Measurements from ENCODE around the gene ZFP36.

The ZFP36 gene

GRCh38 chr19:39419003-39419402, 12.4 kb downstream of the ZFP36 start:
- no peak for DNase-seq

GRCh38 chr19:39420769-39421168, 14.1 kb downstream of the ZFP36 start:
- no peak for DNase-seq

GRCh38 chr19:39422020-39422419, 15.4 kb downstream of the ZFP36 start:
- DNase-seq: no peak

- DNase-seq: no peak
Measured at GRCh38 chr19:39423258-39424086, 16.8 kb downstream of the ZFP36 start.

GRCh38 chr19:39424934-39425333, 18.3 kb downstream of the ZFP36 start:
- no peak for DNase-seq

- DNase-seq: no peak
Measured at GRCh38 chr19:39425744-39426143, 19.1 kb downstream of the ZFP36 start.

- no peak for DNase-seq
Measured at GRCh38 chr19:39426170-39426569, 19.5 kb downstream of the ZFP36 start.

- DNase-seq: no peak
Measured at GRCh38 chr19:39427707-39428106, 21.1 kb downstream of the ZFP36 start.

GRCh38 chr19:39428283-39429112, 21.9 kb downstream of the ZFP36 start:
- DNase-seq: no peak

GRCh38 chr19:39430675-39431593, 24.3 kb downstream of the ZFP36 start:
- DNase-seq: no peak

GRCh38 chr19:39432677-39433025, 26.0 kb downstream of the ZFP36 start:
- DNase-seq: no peak

GRCh38 chr19:39433480-39434079, 26.9 kb downstream of the ZFP36 start:
- DNase-seq: no peak

- no peak for DNase-seq
Measured at GRCh38 chr19:39434123-39435076, 27.8 kb downstream of the ZFP36 start.

GRCh38 chr19:39435499-39436349, 29.1 kb downstream of the ZFP36 start, which contains the start of gene RPS16:
RPS16 (minus strand) TSS chr19:39435949; CDS start chr19:39435895, 54 bp downstream.
- peak; percentile 97 to 99 (median 98) for DNase-seq

GRCh38 chr19:39436350-39436716, 29.7 kb downstream of the ZFP36 start:
- DNase-seq: no peak

GRCh38 chr19:39438270-39438934, 31.8 kb downstream of the ZFP36 start:
- no peak for DNase-seq

- peak in 1 of 3 experiments; percentile 30 for DNase-seq
Measured at GRCh38 chr19:39444598-39445195, 38.0 kb downstream of the ZFP36 start.

GRCh38 chr19:39445196-39446111, 38.8 kb downstream of the ZFP36 start, which contains the start of gene SUPT5H:
SUPT5H (plus strand) TSS chr19:39445582; CDS start chr19:39445891, 309 bp downstream.
- DNase-seq: peak; percentile 95 to 99 (median 98)
